HCT116 (cell line): ENCODE results near the gene TMUB1. TPM values are rescaled to one million over a fixed set of nuclear protein-coding genes. Genes with fewer than 3 reads are reported as not detected.

Experiments
- ATAC-seq: fragments of 200-7000 bp; cut with Tn5 transposase; 2 replicates; pipeline ENCODE4 v1.9.1; 2020; ENCODE audit warnings: mild to moderate bottlenecking, moderate library complexity
- BruUV-seq: library from RNA; stranded (reverse); fragments of 400-500 nt; replicated peaks from 2 replicates; lab custom pipeline; 2021; lab: Mats Ljungman, UMichigan
- CTCF ChIA-PET: fragments of 300-600 bp; sonication (Branson Sonifier 250); formaldehyde crosslinking; loops from one replicate; lab custom pipeline; 2021; ENCODE audit warnings: antibody characterized with exemption; lab: Charles Lee
- POLR2A ChIA-PET: fragments of 300-600, 350-600 bp; sonication (Branson Sonifier 250); formaldehyde crosslinking; loops from one replicate; lab custom pipeline; 2021; ENCODE audit warnings: antibody characterized with exemption; lab: Charles Lee
- RAD21 ChIA-PET, 2 experiments: fragments of 300-600 bp; sonication (Branson Sonifier 250); formaldehyde crosslinking; loops; one replicate each; lab custom pipeline; 2023; ENCODE audit warnings: low total read pairs in 2 of 2; ENCODE audit not compliant: uncharacterized antibody in 2 of 2, unreplicated experiment in 2 of 2, low non-redundant PET in 1 of 2; lab: Charles Lee
- DNase-seq: peaks from one replicate; pipeline ENCODE4 v3.0.0-alpha.2; 2010; ENCODE audit warnings: low read depth, low spot score
- H2AFZ ChIP-seq: fragments of 200-600 bp; shearing (Covaris generic), sonication (generic); 2 replicates; pipeline ENCODE4 v1.6.1; 2017; ENCODE audit warnings: low read depth, mixed run types, mixed read lengths, antibody characterized with exemption, low read length; ENCODE audit not compliant: poor library complexity, severe bottlenecking
- H3K27ac ChIP-seq: 2 replicates; pipeline ENCODE4 v1.5.1; 2012; ENCODE audit warnings: low read depth, low read length
- H3K27me3 ChIP-seq: fragments of 200-600 bp; sonication (generic); 2 replicates; pipeline ENCODE4 v1.6.1; 2016; ENCODE audit warnings: mixed run types, low read length, mixed read lengths; ENCODE audit not compliant: insufficient read depth
- H3K36me3 ChIP-seq, 2 experiments: fragments of 200-500 bp in 1 of 2; fragments of 200-600 bp in 1 of 2; sonication (Bioruptor generic) in 1 of 2; sonication (generic) in 1 of 2; 2 replicates each; pipeline versions ENCODE4 v1.5.1 to v1.6.1; 2014 to 2016; ENCODE audit warnings: low read length in 2 of 2, inconsistent platforms in 1 of 2, mixed read lengths in 1 of 2, mixed run types in 1 of 2; ENCODE audit not compliant: insufficient read depth in 2 of 2, control insufficient read depth in 1 of 2
- H3K4me1 ChIP-seq, 2 experiments: fragments of 200-600 bp in 1 of 2; sonication (generic) in 1 of 2; 2 replicates each; pipeline versions ENCODE4 v1.5.1 to v1.6.1; 2012 to 2017; ENCODE audit warnings: low read length in 2 of 2, inconsistent platforms in 1 of 2, mild to moderate bottlenecking in 1 of 2, mixed read lengths in 1 of 2, mixed run types in 1 of 2, moderate library complexity in 1 of 2; ENCODE audit not compliant: insufficient read depth in 2 of 2, control insufficient read depth in 1 of 2
- H3K4me2 ChIP-seq: fragments of 200-600 bp; sonication (generic); 2 replicates; pipeline ENCODE4 v1.6.1; 2017; ENCODE audit warnings: mixed run types, low read length, mixed read lengths
- H3K4me3 ChIP-seq, 2 experiments: fragments of 200-600 bp in 1 of 2; sonication (generic) in 1 of 2; replicated peaks in 1 of 2; 2 replicates each; pipeline ENCODE4 v1.5.1; 2011 to 2016; ENCODE audit warnings: low read length in 2 of 2, control low read depth in 1 of 2, low read depth in 1 of 2, mild to moderate bottlenecking in 1 of 2, mixed read lengths in 1 of 2, mixed run types in 1 of 2
- H3K79me2 ChIP-seq: fragments of 200-600 bp; sonication (generic); 2 replicates; pipeline ENCODE4 v1.6.1; 2017; ENCODE audit warnings: mild to moderate bottlenecking, mixed run types, low read length, moderate library complexity, mixed read lengths; ENCODE audit not compliant: insufficient read depth
- H3K9ac ChIP-seq: fragments of 200-600 bp; sonication (generic); 2 replicates; pipeline ENCODE4 v1.6.1; 2016; ENCODE audit warnings: low read length, mixed read lengths
- H3K9me2 ChIP-seq: fragments of 200-600 bp; sonication (generic), shearing (Covaris generic); 2 replicates; pipeline ENCODE4 v1.6.1; 2017; ENCODE audit warnings: mixed run types, mild to moderate bottlenecking, moderate library complexity; ENCODE audit not compliant: insufficient read depth
- H3K9me3 ChIP-seq, 2 experiments: fragments of 200-500 bp in 1 of 2; fragments of 200-600 bp in 1 of 2; sonication (Bioruptor generic) in 1 of 2; sonication (generic) in 1 of 2; 2 replicates each; pipeline ENCODE4 v1.6.1; 2014 to 2017; ENCODE audit warnings: low read length in 2 of 2, mixed read lengths in 2 of 2, inconsistent platforms in 1 of 2, low read depth in 1 of 2, mild to moderate bottlenecking in 1 of 2, mixed run types in 1 of 2, moderate library complexity in 1 of 2; ENCODE audit not compliant: control insufficient read depth in 1 of 2, insufficient read depth in 1 of 2
- H4K20me1 ChIP-seq: fragments of 200-600 bp; sonication (generic), shearing (Covaris generic); 2 replicates; pipeline ENCODE4 v1.6.1; 2017; ENCODE audit warnings: mixed run types, mild to moderate bottlenecking, moderate library complexity; ENCODE audit not compliant: insufficient read depth
- ATF3 ChIP-seq: IDR thresholded peaks from 2 replicates; pipeline ENCODE4 v1.6.1; 2012
- EZH2 ChIP-seq: fragments of 200-600 bp; sonication (generic); IDR thresholded peaks from 2 replicates; pipeline ENCODE4 v1.6.1; 2017; ENCODE audit warnings: antibody characterized with exemption, mixed run types
- FOSL1 ChIP-seq: IDR thresholded peaks from 2 replicates; pipeline ENCODE4 v1.6.1; 2012; ENCODE audit warnings: low read depth
- JUND ChIP-seq: IDR thresholded peaks from 2 replicates; pipeline ENCODE4 v1.6.1; 2012
- POLR2A ChIP-seq: IDR thresholded peaks from 2 replicates; pipeline ENCODE4 v1.7.0; 2011; ENCODE audit warnings: borderline replicate concordance; ENCODE audit not compliant: insufficient read depth, insufficient read length; ENCODE audit errors: extremely low read depth
- RAD21 ChIP-seq: IDR thresholded peaks from 2 replicates; pipeline ENCODE4 v1.6.1; 2012; ENCODE audit warnings: low read depth, mild to moderate bottlenecking
- TCF7L2 ChIP-seq: IDR thresholded peaks from 2 replicates; pipeline ENCODE4 v1.7.0; 2011; ENCODE audit warnings: borderline replicate concordance, inconsistent platforms; ENCODE audit not compliant: insufficient read depth, insufficient read length; ENCODE audit errors: extremely low read depth
- ZBTB33 ChIP-seq: IDR thresholded peaks from 2 replicates; pipeline ENCODE4 v1.6.1; 2011; ENCODE audit warnings: mild to moderate bottlenecking, low read length, moderate library complexity; ENCODE audit not compliant: insufficient replicate concordance; ENCODE audit errors: extremely low read depth
- ZNF274 ChIP-seq: fragments of 200-500 bp; sonication (Bioruptor generic); IDR thresholded peaks from 2 replicates; pipeline ENCODE4 v1.6.1; 2014; ENCODE audit warnings: mild to moderate bottlenecking, low read depth, low read length, inconsistent platforms
- intact Hi-C: fragments of 100-400 bp; cut with micrococcal nuclease; formaldehyde crosslinking; loops from 2 replicates; pipeline ENCODE4 v1.10.0; 2022
- total RNA-seq: library from RNA; stranded (reverse); gene quantifications from one replicate; pipeline ENCODE4 v1.2.1, GENCODE V29; 2021; ENCODE audit not compliant: unreplicated experiment

The TMUB1 gene
- total RNA-seq, 1 experiment from 2014 or later = 75.8 TPM

- ChIA-PET RAD21 (no interaction called here), POLR2A (interaction anchor here (0.5 kb wide), 1 partner anchor 21 kb away, joined by 4 read pairs; no protein-coding TSS in a partner anchor), CTCF (interaction anchor here (1.3 kb wide), 1 partner anchor 89 kb away, joined by 3 read pairs; the partner anchor contains the start of gene ABCB8)
- Histone ChIP-seq H3K9me3 (no peaks in the 10 kb centered on the region), H3K4me3 (no peak overlapping the region), H3K27ac (peak overlapping the region; percentile 82; the same call in 1 of the 2 replicates), H3K4me1 (peaks cover 21 to 36% of the 10 kb centered on the region in 2 experiments), H3K36me3 (peaks cover 4 to 24% of the 10 kb centered on the region in 2 experiments; a peak in 3 of 4 replicates), H3K27me3 (no peaks in the 10 kb centered on the region), H3K79me2 (peaks cover 48% of the 10 kb centered on the region), H4K20me1 (no peaks in the 10 kb centered on the region), H2AFZ (no peak overlapping the region), H3K9ac (no peak overlapping the region), H3K4me2 (no peak overlapping the region), H3K9me2 (no peaks in the 10 kb centered on the region)
- DNase-seq (no peak), ATAC-seq (no peak)
- no TSS peak for BruUV-seq
- TF ChIP-seq EZH2 (no peak), RAD21 (no peak), ATF3 (no peak), TCF7L2 (no peak), ZBTB33 (no peak), FOSL1 (no peak), ZNF274 (no peak), POLR2A (no peak), JUND (no peak)
- intact Hi-C loops = no loop called here
Observed at GRCh38 chr7:151117565-151117964, 34.3 kb upstream of the TMUB1 start.
